Trophoblast cell (in vitro differentiated cells and primary cell): ENCODE results near the gene FAM98A.

ENCODE experiments used
- DNase-seq, 2 donors: peaks; one replicate each; pipeline ENCODE4 v3.0.0-alpha.2; 2016
- H2AFZ ChIP-seq: 2 replicates; pipeline ENCODE4 v1.6.1; 2013; ENCODE audit warnings: low read length, moderate library complexity, mild to moderate bottlenecking; ENCODE audit not compliant: insufficient read depth, poor library complexity
- H2AK5ac ChIP-seq: 2 replicates; pipeline ENCODE4 v1.6.1; 2013; ENCODE audit warnings: mild to moderate bottlenecking, low read length
- H2BK120ac ChIP-seq: 2 replicates; pipeline ENCODE4 v1.6.1; 2013; ENCODE audit warnings: low read length, mild to moderate bottlenecking, moderate library complexity; ENCODE audit not compliant: insufficient read depth, poor library complexity
- H2BK12ac ChIP-seq: 2 replicates; pipeline ENCODE4 v1.6.1; 2013; ENCODE audit warnings: mild to moderate bottlenecking, low read length, moderate library complexity
- H2BK5ac ChIP-seq: 2 replicates; pipeline ENCODE4 v1.6.1; 2013; ENCODE audit warnings: low read length, low read depth, moderate library complexity, mild to moderate bottlenecking; ENCODE audit not compliant: poor library complexity
- H3K14ac ChIP-seq: 2 replicates; pipeline ENCODE4 v1.6.1; 2013; ENCODE audit warnings: mild to moderate bottlenecking, low read length
- H3K18ac ChIP-seq: 2 replicates; pipeline ENCODE4 v1.6.1; 2013; ENCODE audit warnings: mild to moderate bottlenecking, low read length
- H3K23ac ChIP-seq: 2 replicates; pipeline ENCODE4 v1.6.1; 2013; ENCODE audit warnings: low read length
- H3K27ac ChIP-seq: 2 replicates; pipeline ENCODE4 v1.5.1; 2013; ENCODE audit warnings: low read depth, mild to moderate bottlenecking, inconsistent platforms, low read length, moderate library complexity
- H3K27me3 ChIP-seq: 2 replicates; pipeline ENCODE4 v1.6.1; 2013; ENCODE audit warnings: inconsistent platforms, mild to moderate bottlenecking, low read length, moderate library complexity; ENCODE audit not compliant: insufficient read depth
- H3K36me3 ChIP-seq, 2 experiments: 1 replicate in 1 of 2; 2 replicates in 1 of 2; pipeline ENCODE4 v1.6.1; 2013; ENCODE audit warnings: low read length in 2 of 2, mild to moderate bottlenecking in 2 of 2, moderate library complexity in 1 of 2; ENCODE audit not compliant: insufficient read depth in 2 of 2, control insufficient read depth in 1 of 2
- H3K4ac ChIP-seq: 2 replicates; pipeline ENCODE4 v1.6.1; 2013; ENCODE audit warnings: low read depth, mild to moderate bottlenecking, low read length, moderate library complexity
- H3K4me1 ChIP-seq, 2 experiments: 1 replicate in 1 of 2; 2 replicates in 1 of 2; pipeline ENCODE4 v1.6.1; 2013; ENCODE audit warnings: low read length in 2 of 2, mild to moderate bottlenecking in 2 of 2, moderate library complexity in 1 of 2; ENCODE audit not compliant: insufficient read depth in 2 of 2, control insufficient read depth in 1 of 2
- H3K4me2 ChIP-seq: 2 replicates; pipeline ENCODE4 v1.6.1; 2013; ENCODE audit warnings: inconsistent platforms, mild to moderate bottlenecking, low read length, moderate library complexity
- H3K4me3 ChIP-seq: 2 replicates; pipeline ENCODE4 v1.5.1; 2013; ENCODE audit warnings: mild to moderate bottlenecking, low read depth, low read length, inconsistent platforms
- H3K79me1 ChIP-seq: one replicate; pipeline ENCODE4 v1.6.1; 2013; ENCODE audit warnings: low read length
- H3K79me2 ChIP-seq: 2 replicates; pipeline ENCODE4 v1.6.1; 2013; ENCODE audit warnings: low read length, mild to moderate bottlenecking; ENCODE audit not compliant: control insufficient read depth, insufficient read depth, poor library complexity
- H3K9ac ChIP-seq: 2 replicates; pipeline ENCODE4 v1.6.1; 2013; ENCODE audit warnings: mild to moderate bottlenecking, low read length
- H3K9me3 ChIP-seq: 2 replicates; pipeline ENCODE4 v1.6.1; 2013; ENCODE audit warnings: low read depth, mild to moderate bottlenecking, control low read depth, inconsistent platforms, low read length; ENCODE audit not compliant: insufficient read depth
- H4K12ac ChIP-seq: 2 replicates; pipeline ENCODE4 v1.6.1; 2013; ENCODE audit warnings: low read depth, mild to moderate bottlenecking, low read length, moderate library complexity
- H4K8ac ChIP-seq: 2 replicates; pipeline ENCODE4 v1.6.1; 2013; ENCODE audit warnings: low read depth, mild to moderate bottlenecking, low read length, moderate library complexity
- H4K91ac ChIP-seq: one replicate; pipeline ENCODE4 v1.6.1; 2013; ENCODE audit warnings: low read depth, mild to moderate bottlenecking, low read length, moderate library complexity
- WGBS: extraction: QIAGEN DNeasy Blood & Tissue Kit; methylation state at CpG from one replicate; pipeline ENCODE4 v1.1.7; 2013; ENCODE audit warnings: missing lambda C conversion rate; ENCODE audit not compliant: insufficient read length, insufficient coverage; ENCODE audit errors: extremely low coverage; 5-methylcytosine and 5-hydroxymethylcytosine counted together

Gene FAM98A

DNA sequence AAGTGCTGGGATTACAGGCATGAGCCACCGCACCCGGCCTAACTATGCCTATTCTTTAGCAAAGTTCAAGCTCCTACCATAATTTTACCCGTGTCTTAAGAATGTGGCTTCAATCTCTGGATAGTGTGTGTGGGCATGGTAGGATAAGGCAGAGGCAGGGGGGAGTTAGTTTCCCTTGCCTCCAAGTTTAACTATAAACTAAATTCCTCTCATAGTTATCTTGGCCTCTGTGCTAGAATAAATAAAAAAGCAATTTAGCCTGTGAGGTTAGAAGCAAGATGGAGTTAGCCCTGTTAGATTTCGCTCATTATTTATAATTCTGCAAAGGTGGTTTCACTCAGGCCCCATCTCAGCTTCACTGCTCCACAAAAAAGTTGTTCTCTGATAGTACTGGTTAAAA lies 7.0 kb upstream of the FAM98A start:
- Histone ChIP-seq H2AK5ac (no peak overlapping the region), H3K36me3 (peaks cover 0 to 5% of the 10 kb centered on the region in 2 experiments), H2AFZ (no peak overlapping the region), H3K4me2 (no peak overlapping the region), H4K91ac (no peak overlapping the region), H3K79me1 (no peaks in the 10 kb centered on the region), H3K14ac (no peak overlapping the region), H3K18ac (no peak overlapping the region), H3K4me3 (no peak overlapping the region), H4K12ac (no peak overlapping the region), H3K4ac (no peak overlapping the region), H3K9me3 (peaks cover 4% of the 10 kb centered on the region), H4K8ac (no peak overlapping the region), H3K27ac (no peak overlapping the region), H3K27me3 (no peaks in the 10 kb centered on the region), H2BK120ac (no peak overlapping the region), H3K4me1 (peaks cover 0 to 7% of the 10 kb centered on the region in 2 experiments), H2BK12ac (no peak overlapping the region), H2BK5ac (no peak overlapping the region), H3K23ac (no peak overlapping the region), H3K9ac (no peak overlapping the region), H3K79me2 (no peaks in the 10 kb centered on the region)
- DNase-seq: no peak
- WGBS: no CpG with 5 or more reads among the region's 4 CpGs

DNA sequence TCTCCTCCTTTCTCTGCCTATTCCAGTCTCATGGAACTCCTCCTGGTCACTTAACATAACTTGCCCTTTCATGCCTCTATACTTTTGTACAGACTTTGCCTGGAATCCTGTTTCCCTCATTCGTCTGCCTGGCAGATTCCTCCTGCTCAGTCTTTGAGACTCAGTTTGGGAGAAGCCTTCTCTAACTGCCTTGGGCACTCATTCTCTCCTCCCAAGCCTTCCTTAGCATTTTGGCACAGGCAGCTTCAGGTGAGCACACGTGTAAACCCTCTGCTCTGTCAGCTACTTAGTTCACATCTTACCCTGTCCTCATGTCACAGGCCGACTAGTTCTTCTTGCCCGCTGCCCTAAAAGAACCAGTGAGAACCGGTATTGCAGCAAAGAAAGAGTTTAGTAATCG lies 6.0 kb upstream of the FAM98A start:
- no peak overlapping the region for H3K4me2 ChIP-seq
- no peaks in the 10 kb centered on the region for H3K9me3 ChIP-seq
- no peaks in the 10 kb centered on the region for H3K79me2 ChIP-seq
- no peak overlapping the region for H2AFZ ChIP-seq
- H2BK12ac ChIP-seq: no peak overlapping the region
- H3K4ac ChIP-seq: no peak overlapping the region
- H2BK5ac ChIP-seq: no peak overlapping the region
- no CpG with 5 or more reads among the region's 6 CpGs for WGBS
- H3K14ac ChIP-seq: no peak overlapping the region
- no peak overlapping the region for H3K18ac ChIP-seq
- no peak overlapping the region for H3K23ac ChIP-seq
- H3K36me3 ChIP-seq: no peaks in the 10 kb centered on the region
- peak; percentile 14 to 46 for DNase-seq
- no peak overlapping the region for H3K9ac ChIP-seq
- H3K4me1 ChIP-seq: peaks cover 0 to 7% of the 10 kb centered on the region in 2 experiments
- no peak overlapping the region for H4K91ac ChIP-seq
- H2AK5ac ChIP-seq: no peak overlapping the region
- H2BK120ac ChIP-seq: no peak overlapping the region
- no peak overlapping the region for H4K8ac ChIP-seq
- H3K4me3 ChIP-seq: no peak overlapping the region
- no peak overlapping the region for H4K12ac ChIP-seq
- no peaks in the 10 kb centered on the region for H3K79me1 ChIP-seq
- no peaks in the 10 kb centered on the region for H3K27me3 ChIP-seq
- H3K27ac ChIP-seq: no peak overlapping the region

DNA sequence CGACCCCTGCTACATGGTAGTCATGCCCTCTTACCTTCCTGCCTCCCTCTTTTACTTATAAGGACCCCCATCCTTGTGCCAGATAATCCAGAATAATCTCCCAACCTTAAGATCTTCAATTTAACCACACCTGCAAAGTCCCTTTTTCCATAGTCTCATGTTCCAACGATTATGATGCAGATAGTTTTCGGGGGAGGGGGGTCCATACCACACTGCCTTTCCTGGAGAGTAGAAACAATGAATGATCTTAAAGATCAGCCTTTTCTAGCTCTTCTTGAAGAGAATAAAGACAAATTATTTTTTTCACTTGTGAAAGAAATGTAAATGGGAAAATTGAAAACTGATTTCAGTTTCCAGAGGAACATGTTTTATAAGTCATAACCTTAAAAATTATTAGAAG lies 4.3 kb upstream of the FAM98A start:
- Histone ChIP-seq H2BK120ac (no peak overlapping the region), H4K12ac (no peak overlapping the region), H3K14ac (no peak overlapping the region), H2BK12ac (no peak overlapping the region), H2AFZ (no peak overlapping the region), H3K9me3 (no peaks in the 10 kb centered on the region), H3K27ac (no peak overlapping the region), H3K18ac (no peak overlapping the region), H3K4ac (no peak overlapping the region), H3K4me2 (no peak overlapping the region), H3K79me1 (peaks cover 7% of the 10 kb centered on the region), H2BK5ac (no peak overlapping the region), H3K23ac (no peak overlapping the region), H3K4me3 (no peak overlapping the region), H3K4me1 (peaks cover 0 to 7% of the 10 kb centered on the region in 2 experiments), H3K9ac (no peak overlapping the region), H2AK5ac (no peak overlapping the region), H3K36me3 (no peaks in the 10 kb centered on the region), H3K27me3 (no peaks in the 10 kb centered on the region), H4K91ac (no peak overlapping the region), H4K8ac (no peak overlapping the region), H3K79me2 (peaks cover 7% of the 10 kb centered on the region)
- no CpG with 5 or more reads among the region's 3 CpGs for WGBS
- DNase-seq: no peak

DNA sequence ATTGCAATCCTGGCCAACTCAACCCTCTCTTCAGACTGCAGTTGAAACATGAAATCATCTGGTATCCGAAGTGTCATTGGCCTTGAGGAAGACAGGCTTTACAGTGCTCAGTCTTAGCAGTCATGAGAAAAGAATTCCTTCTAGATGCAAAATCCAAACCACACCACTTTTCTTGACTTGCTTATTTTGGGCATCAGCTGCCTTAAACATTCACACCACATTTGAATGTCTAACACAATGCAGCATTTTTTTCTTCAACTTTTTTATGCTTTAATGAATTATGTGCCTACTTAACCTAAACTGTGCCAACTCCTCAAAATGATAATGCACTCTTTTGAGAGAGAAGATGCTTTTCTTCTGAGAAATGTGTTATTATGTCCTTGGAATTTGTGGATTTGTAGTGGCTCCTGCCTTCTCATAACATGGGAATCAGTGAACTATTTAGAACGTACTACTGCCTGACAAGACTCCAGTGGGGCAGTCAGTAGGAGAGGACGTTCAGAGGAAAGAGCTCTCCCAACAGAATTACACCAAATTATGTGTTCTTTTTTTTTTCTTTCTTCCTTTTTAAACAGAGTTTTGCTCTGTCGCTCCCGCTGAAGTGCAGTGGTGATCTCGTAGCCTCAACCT lies 3.2 kb upstream of the FAM98A start:
- H3K79me2 ChIP-seq: peaks cover 7% of the 10 kb centered on the region
- no CpG with 5 or more reads among the region's 6 CpGs for WGBS

More for the DNA sequence above, 3.2 kb upstream of the FAM98A start:
- peak; percentile 11 to 38 for DNase-seq
- H2BK5ac ChIP-seq: no peak overlapping the region
- no peak overlapping the region for H3K4ac ChIP-seq
- no peak overlapping the region for H2BK120ac ChIP-seq
- no peak overlapping the region for H4K8ac ChIP-seq
- H2AK5ac ChIP-seq: no peak overlapping the region
- H4K91ac ChIP-seq: no peak overlapping the region
- no peaks in the 10 kb centered on the region for H3K36me3 ChIP-seq
- H3K27ac ChIP-seq: no peak overlapping the region
- H3K23ac ChIP-seq: no peak overlapping the region
- no peak overlapping the region for H3K18ac ChIP-seq
- no peak overlapping the region for H4K12ac ChIP-seq
- peaks cover 7% of the 10 kb centered on the region for H3K79me1 ChIP-seq
- no peaks in the 10 kb centered on the region for H3K27me3 ChIP-seq
- H2BK12ac ChIP-seq: no peak overlapping the region
- H3K4me2 ChIP-seq: no peak overlapping the region
- H3K9me3 ChIP-seq: no peaks in the 10 kb centered on the region
- H3K4me3 ChIP-seq: no peak overlapping the region
- no peak overlapping the region for H3K14ac ChIP-seq
- H3K4me1 ChIP-seq: peaks cover 0 to 7% of the 10 kb centered on the region in 2 experiments
- H2AFZ ChIP-seq: no peak overlapping the region
- H3K9ac ChIP-seq: no peak overlapping the region
